H1 (cell line): ENCODE data around the gene CLDN14. TPM values are rescaled to one million over a fixed set of nuclear protein-coding genes. Genes with fewer than 3 reads are reported as not detected.

Source experiments
- HDAC6 ChIP-seq: IDR thresholded peaks from one replicate; pipeline ENCODE4 v1.7.1; 2012; ENCODE audit warnings: low read depth, mild to moderate bottlenecking, inconsistent platforms, low read length, moderate library complexity
- RAD21 ChIP-seq, 2 experiments: IDR thresholded peaks in 1 of 2; conservative IDR thresholded peaks in 1 of 2; 2 replicates each; pipeline ENCODE4 v1.6.1; 2011; ENCODE audit warnings: low read depth in 2 of 2, low read length in 2 of 2, improper control_type of control experiment in 1 of 2, inconsistent platforms in 1 of 2, mild to moderate bottlenecking in 1 of 2, moderate library complexity in 1 of 2
- RBBP5 ChIP-seq: IDR thresholded peaks from 2 replicates; pipeline ENCODE4 v1.7.1; 2012; ENCODE audit warnings: low read depth, mild to moderate bottlenecking, inconsistent platforms, low read length, moderate library complexity, borderline replicate concordance
- SUZ12 ChIP-seq: fragments of 200-600 bp; sonication (generic); IDR thresholded peaks from 2 replicates; pipeline ENCODE4 v1.6.1; 2012; ENCODE audit warnings: mild to moderate bottlenecking, inconsistent platforms, low read length, moderate library complexity, mixed read lengths
- polyA plus RNA-seq, 7 experiments: library from polyadenylated mRNA; depleted of rRNA in 3 of 7; stranded (reverse) in 5 of 7; unstranded in 2 of 7; fragments of >200 nt in 5 of 7; fragments of 200-250 nt in 2 of 7; gene quantifications; 1 replicate in 5 of 7; 2 replicates in 1 of 7; 4 replicates in 1 of 7; pipeline versions ENCODE4 v1.2.1 to v1.2.3, GENCODE V29; 2011 to 2013; ENCODE audit warnings: missing spikeins in 2 of 7, mixed read lengths in 2 of 7
- total RNA-seq: library from RNA; stranded (reverse); fragmentation: NEBNext Ultra II Directional; extraction: Animal tissue kit (Norgen Biotek cat#: 25700); gene quantifications from 2 replicates; pipeline ENCODE4 v1.2.1, GENCODE V29; 2021
- TF ChIP-seq, protein P1 (sequence below): IDR thresholded peaks from 2 replicates; pipeline ENCODE4 v1.6.1; 2011; ENCODE audit warnings: low read length, improper control_type of control experiment

The CLDN14 gene
- total and polyA plus RNA-seq, 2 of the 8 experiments (the other 6 are each of a cell fraction or from before 2014, with no cell fraction given) = 0.08 TPM; not detected in 1

DNA sequence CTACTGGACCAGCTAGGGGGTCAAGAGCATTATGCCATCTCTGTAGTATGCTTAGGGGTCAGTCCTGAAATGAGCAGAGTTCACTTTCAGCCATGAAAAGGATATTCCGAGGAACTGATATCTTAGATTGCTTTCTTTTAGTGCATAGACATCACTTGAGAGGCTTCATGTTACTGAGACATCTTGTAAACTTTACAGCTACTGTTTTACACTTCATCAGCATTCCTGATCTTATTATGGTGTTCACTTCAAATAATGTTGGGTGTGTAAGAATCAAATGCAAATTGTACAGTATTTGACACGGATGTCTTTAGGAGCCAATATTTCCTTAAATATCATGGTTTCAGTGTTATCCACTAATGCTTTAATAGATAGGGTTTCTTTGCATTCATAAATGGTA, 22.4 kb upstream of the CLDN14 start (continued):
- TF ChIP-seq SUZ12 = no peak
- no peak for TF ChIP-seq RBBP5
- TF ChIP-seq RAD21 (IDR thresholded peaks at IDR 0.05 in 1 of 2, conservative IDR thresholded peaks at IDR 0.05 in 1 of 2; ENCODE audit: low read depth in 2 of 2, low read length in 2 of 2) = no peak
- TF ChIP-seq, protein P1, sequence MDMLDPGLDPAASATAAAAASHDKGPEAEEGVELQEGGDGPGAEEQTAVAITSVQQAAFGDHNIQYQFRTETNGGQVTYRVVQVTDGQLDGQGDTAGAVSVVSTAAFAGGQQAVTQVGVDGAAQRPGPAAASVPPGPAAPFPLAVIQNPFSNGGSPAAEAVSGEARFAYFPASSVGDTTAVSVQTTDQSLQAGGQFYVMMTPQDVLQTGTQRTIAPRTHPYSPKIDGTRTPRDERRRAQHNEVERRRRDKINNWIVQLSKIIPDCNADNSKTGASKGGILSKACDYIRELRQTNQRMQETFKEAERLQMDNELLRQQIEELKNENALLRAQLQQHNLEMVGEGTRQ = no peak
- no peak for TF ChIP-seq HDAC6
